Astrocyte (in vitro differentiated cells and primary cell): ENCODE results near the gene PACSIN1. TPM values are rescaled to one million over a fixed set of nuclear protein-coding genes. Genes with fewer than 3 reads are reported as not detected.

ENCODE experiments used
- DNase-seq: peaks from one replicate; pipeline ENCODE4 v3.0.0-alpha.2; 2010; ENCODE audit warnings: low read depth
- FAIRE-seq: peaks from 2 replicates; lab custom pipeline; 2011; peaks lifted over from hg19 to GRCh38; lab: Jason Lieb, UNC
- H2AFZ ChIP-seq: 2 replicates; pipeline ENCODE4 v1.6.0; 2012; ENCODE audit warnings: low read depth, low read length, inconsistent platforms
- H3K27ac ChIP-seq: 2 replicates; pipeline ENCODE4 v1.5.1; 2011; ENCODE audit warnings: low read depth, low read length, inconsistent platforms
- H3K27me3 ChIP-seq: 2 replicates; pipeline ENCODE4 v1.6.0; 2011; ENCODE audit warnings: low read length, inconsistent platforms; ENCODE audit not compliant: insufficient read depth
- H3K36me3 ChIP-seq: 2 replicates; pipeline ENCODE4 v1.5.1; 2011; ENCODE audit warnings: low read length, inconsistent platforms; ENCODE audit not compliant: insufficient read depth
- H3K4me1 ChIP-seq: 2 replicates; pipeline ENCODE4 v1.5.1; 2011; ENCODE audit warnings: low read length, inconsistent platforms; ENCODE audit not compliant: insufficient read depth
- H3K4me2 ChIP-seq: 2 replicates; pipeline ENCODE4 v1.6.0; 2012; ENCODE audit warnings: low read length, inconsistent platforms
- H3K4me3 ChIP-seq: 2 replicates; pipeline ENCODE4 v1.5.1; 2011; ENCODE audit warnings: low read depth, mild to moderate bottlenecking, low read length, inconsistent platforms; ENCODE audit not compliant: insufficient read depth
- H3K79me2 ChIP-seq: 2 replicates; pipeline ENCODE4 v1.6.0; 2012; ENCODE audit warnings: mild to moderate bottlenecking, low read length, inconsistent platforms; ENCODE audit not compliant: insufficient read depth
- H3K9ac ChIP-seq: 2 replicates; pipeline ENCODE4 v1.6.0; 2012; ENCODE audit warnings: mild to moderate bottlenecking, low read length, inconsistent platforms
- H3K9me3 ChIP-seq: 2 replicates; pipeline ENCODE4 v1.5.1; 2012; ENCODE audit warnings: low read depth, mild to moderate bottlenecking, low read length, inconsistent platforms; ENCODE audit not compliant: insufficient read depth
- H4K20me1 ChIP-seq: 2 replicates; pipeline ENCODE4 v1.6.0; 2012; ENCODE audit warnings: low read length, inconsistent platforms; ENCODE audit not compliant: insufficient read depth
- H3K27ac Mint-ChIP-seq: one replicate; pipeline ENCODE4 v1.8.0; 2021; ENCODE audit warnings: mild to moderate bottlenecking, mixed read lengths; ENCODE audit not compliant: unreplicated experiment
- H3K27me3 Mint-ChIP-seq: one replicate; pipeline ENCODE4 v1.8.0; 2021; ENCODE audit warnings: low read depth, mixed read lengths; ENCODE audit not compliant: unreplicated experiment
- H3K36me3 Mint-ChIP-seq: one replicate; pipeline ENCODE4 v1.8.0; 2021; ENCODE audit warnings: low read depth, mixed read lengths; ENCODE audit not compliant: unreplicated experiment
- H3K4me1 Mint-ChIP-seq: one replicate; pipeline ENCODE4 v1.8.0; 2021; ENCODE audit warnings: low read depth, mixed read lengths; ENCODE audit not compliant: unreplicated experiment
- H3K4me3 Mint-ChIP-seq: one replicate; pipeline ENCODE4 v1.8.0; 2021; ENCODE audit warnings: mild to moderate bottlenecking, moderate library complexity, mixed read lengths; ENCODE audit not compliant: unreplicated experiment
- H3K9me3 Mint-ChIP-seq: one replicate; pipeline ENCODE4 v1.8.0; 2021; ENCODE audit warnings: mild to moderate bottlenecking, mixed read lengths; ENCODE audit not compliant: unreplicated experiment
- CTCF ChIP-seq: IDR thresholded peaks from 2 replicates; pipeline ENCODE4 v1.5.1; 2011; ENCODE audit warnings: low read depth, mild to moderate bottlenecking, inconsistent platforms, low read length, moderate library complexity; ENCODE audit not compliant: insufficient read depth
- EZH2 ChIP-seq: IDR thresholded peaks from 2 replicates; pipeline ENCODE4 v1.6.1; 2012; ENCODE audit warnings: mild to moderate bottlenecking, low read length, inconsistent platforms; ENCODE audit not compliant: insufficient read depth
- total RNA-seq: library from RNA; stranded (reverse); gene quantifications from 2 replicates; pipeline ENCODE4 v1.2.1, GENCODE V29; 2021

Gene PACSIN1
- total RNA-seq, 1 donor from 2014 or later = 0.32 TPM

- no peak overlapping the region for H3K4me3 ChIP-seq
- H2AFZ ChIP-seq = no peak overlapping the region
- Mint-ChIP-seq H3K4me1 (no peaks in the 10 kb centered on the region), H3K4me3 (no peak overlapping the region), H3K9me3 (no peaks in the 10 kb centered on the region), H3K27me3 (peaks cover 21% of the 10 kb centered on the region), H3K27ac (no peak overlapping the region), H3K36me3 (no peaks in the 10 kb centered on the region)
- DNase-seq = no peak
- H3K36me3 ChIP-seq = no peaks in the 10 kb centered on the region
- no peak overlapping the region for H3K9ac ChIP-seq
- no peaks in the 10 kb centered on the region for H3K79me2 ChIP-seq
- no peaks in the 10 kb centered on the region for H3K27me3 ChIP-seq
- H3K9me3 ChIP-seq = no peaks in the 10 kb centered on the region
- no peak for FAIRE-seq
- no peak overlapping the region for H3K4me2 ChIP-seq
- H3K4me1 ChIP-seq = no peaks in the 10 kb centered on the region
- no peaks in the 10 kb centered on the region for H4K20me1 ChIP-seq
- TF ChIP-seq CTCF (no peak), EZH2 (no peak)
- H3K27ac ChIP-seq = no peak overlapping the region
These were observed 103.6 kb downstream of the PACSIN1 start for GRCh38 chr6:34569361-34569973.

- no peak overlapping the region for H3K9ac ChIP-seq
- no peak overlapping the region for H3K27ac Mint-ChIP-seq
- no peaks in the 10 kb centered on the region for H3K79me2 ChIP-seq
- DNase-seq (no peak), FAIRE-seq (no peak)
- no peaks in the 10 kb centered on the region for H3K36me3 Mint-ChIP-seq
- no peak overlapping the region for H3K4me3 ChIP-seq
- no peaks in the 10 kb centered on the region for H3K4me1 ChIP-seq
- H3K27ac ChIP-seq = no peak overlapping the region
- H3K4me1 Mint-ChIP-seq = no peaks in the 10 kb centered on the region
- TF ChIP-seq EZH2 (no peak), CTCF (no peak)
- no peaks in the 10 kb centered on the region for H4K20me1 ChIP-seq
- no peak overlapping the region for H3K4me2 ChIP-seq
- H3K4me3 Mint-ChIP-seq = no peak overlapping the region
- H3K9me3 ChIP-seq = no peaks in the 10 kb centered on the region
- H3K9me3 Mint-ChIP-seq = no peaks in the 10 kb centered on the region
- H2AFZ ChIP-seq = no peak overlapping the region
- no peaks in the 10 kb centered on the region for H3K36me3 ChIP-seq
- peaks cover 16% of the 10 kb centered on the region for H3K27me3 Mint-ChIP-seq
- H3K27me3 ChIP-seq = no peaks in the 10 kb centered on the region
These were observed 104.4 kb downstream of the PACSIN1 start for GRCh38 chr6:34570066-34570833.

GRCh38 chr6:34571388-34571787, 105.5 kb downstream of the PACSIN1 start:
- TF ChIP-seq CTCF = no peak
- no peak for TF ChIP-seq EZH2
- H3K36me3 ChIP-seq = no peaks in the 10 kb centered on the region
- no peak for FAIRE-seq
- H3K9ac ChIP-seq = no peak overlapping the region
- no peak overlapping the region for H3K27ac ChIP-seq
- no peaks in the 10 kb centered on the region for H4K20me1 ChIP-seq
- H3K4me1 ChIP-seq = no peaks in the 10 kb centered on the region
- no peak for DNase-seq
- no peak overlapping the region for H2AFZ ChIP-seq
- Mint-ChIP-seq H3K4me3 (no peak overlapping the region), H3K9me3 (no peaks in the 10 kb centered on the region), H3K4me1 (no peaks in the 10 kb centered on the region), H3K27me3 (peaks cover 15% of the 10 kb centered on the region), H3K36me3 (peaks cover 2% of the 10 kb centered on the region), H3K27ac (no peak overlapping the region)
- H3K4me3 ChIP-seq = no peak overlapping the region
- no peaks in the 10 kb centered on the region for H3K9me3 ChIP-seq
- H3K27me3 ChIP-seq = no peaks in the 10 kb centered on the region
- no peak overlapping the region for H3K4me2 ChIP-seq
- H3K79me2 ChIP-seq = no peaks in the 10 kb centered on the region
